Activated naive CD8-positive, alpha-beta T cell (primary cell): ENCODE measurements around the gene NR1D2.

ENCODE experiments used
- H3K27ac Mint-ChIP-seq: one replicate; pipeline ENCODE4 v1.8.0; 2021; ENCODE audit warnings: mixed read lengths
- H3K27me3 Mint-ChIP-seq: one replicate; pipeline ENCODE4 v1.8.0; 2021; ENCODE audit warnings: mixed read lengths
- H3K36me3 Mint-ChIP-seq: one replicate; pipeline ENCODE4 v1.8.0; 2021; ENCODE audit warnings: mixed read lengths
- H3K4me1 Mint-ChIP-seq: one replicate; pipeline ENCODE4 v1.8.0; 2021; ENCODE audit warnings: low read depth, mixed read lengths
- H3K4me3 Mint-ChIP-seq: one replicate; pipeline ENCODE4 v1.8.0; 2021; ENCODE audit warnings: mild to moderate bottlenecking, mixed read lengths
- H3K9me3 Mint-ChIP-seq: one replicate; pipeline ENCODE4 v1.8.0; 2021; ENCODE audit warnings: low read depth, mixed read lengths

The NR1D2 gene

GRCh38 chr3:23968463-23969184 is 23.5 kb downstream of the NR1D2 start:
- Mint-ChIP-seq H3K36me3 (peaks cover 21% of the 10 kb centered on the region), H3K9me3 (no peaks in the 10 kb centered on the region), H3K27me3 (no peaks in the 10 kb centered on the region), H3K4me3 (no peak overlapping the region), H3K4me1 (peaks cover 6% of the 10 kb centered on the region), H3K27ac (no peak overlapping the region)

GRCh38 chr3:23969393-23969792 is 24.3 kb downstream of the NR1D2 start:
- H3K27ac Mint-ChIP-seq = no peak overlapping the region
- H3K36me3 Mint-ChIP-seq = peaks cover 21% of the 10 kb centered on the region
- H3K27me3 Mint-ChIP-seq = no peaks in the 10 kb centered on the region
- H3K4me1 Mint-ChIP-seq = peaks cover 5% of the 10 kb centered on the region
- H3K9me3 Mint-ChIP-seq = no peaks in the 10 kb centered on the region
- H3K4me3 Mint-ChIP-seq = no peak overlapping the region

- Mint-ChIP-seq H3K4me1 (no peaks in the 10 kb centered on the region), H3K36me3 (peaks cover 18% of the 10 kb centered on the region), H3K9me3 (no peaks in the 10 kb centered on the region), H3K27ac (no peak overlapping the region), H3K27me3 (no peaks in the 10 kb centered on the region), H3K4me3 (no peak overlapping the region)
Measured at GRCh38 chr3:23971684-23972083, 26.6 kb downstream of the NR1D2 start.

GRCh38 chr3:23976555-23976954 is 31.5 kb downstream of the NR1D2 start:
- Mint-ChIP-seq H3K4me3 (no peak overlapping the region), H3K9me3 (no peaks in the 10 kb centered on the region), H3K36me3 (peaks cover 11% of the 10 kb centered on the region), H3K27me3 (no peaks in the 10 kb centered on the region), H3K27ac (no peak overlapping the region), H3K4me1 (no peaks in the 10 kb centered on the region)

- peaks cover 9% of the 10 kb centered on the region for H3K36me3 Mint-ChIP-seq
- H3K4me3 Mint-ChIP-seq = no peak overlapping the region
- H3K9me3 Mint-ChIP-seq = no peaks in the 10 kb centered on the region
- H3K27ac Mint-ChIP-seq = no peak overlapping the region
- no peaks in the 10 kb centered on the region for H3K27me3 Mint-ChIP-seq
- no peaks in the 10 kb centered on the region for H3K4me1 Mint-ChIP-seq
Measured at GRCh38 chr3:23979569-23979968, 34.5 kb downstream of the NR1D2 start.

GRCh38 chr3:23981136-23981535 is 36.0 kb downstream of the NR1D2 start:
- peaks cover 6% of the 10 kb centered on the region for H3K36me3 Mint-ChIP-seq
- no peaks in the 10 kb centered on the region for H3K27me3 Mint-ChIP-seq
- no peaks in the 10 kb centered on the region for H3K9me3 Mint-ChIP-seq
- H3K4me1 Mint-ChIP-seq = peaks cover 2% of the 10 kb centered on the region
- no peak overlapping the region for H3K27ac Mint-ChIP-seq
- no peak overlapping the region for H3K4me3 Mint-ChIP-seq

GRCh38 chr3:23981955-23982354 is 36.9 kb downstream of the NR1D2 start:
- Mint-ChIP-seq H3K27ac (no peak overlapping the region), H3K36me3 (peaks cover 4% of the 10 kb centered on the region), H3K4me1 (peaks cover 2% of the 10 kb centered on the region), H3K27me3 (no peaks in the 10 kb centered on the region), H3K9me3 (no peaks in the 10 kb centered on the region), H3K4me3 (no peak overlapping the region)

- Mint-ChIP-seq H3K4me1 (peaks cover 2% of the 10 kb centered on the region), H3K27ac (no peak overlapping the region), H3K27me3 (no peaks in the 10 kb centered on the region), H3K4me3 (no peak overlapping the region), H3K36me3 (peaks cover 3% of the 10 kb centered on the region), H3K9me3 (no peaks in the 10 kb centered on the region)
Measured at GRCh38 chr3:23984934-23985333, 39.8 kb downstream of the NR1D2 start.

GRCh38 chr3:23985747-23986544 is 40.9 kb downstream of the NR1D2 start:
- Mint-ChIP-seq H3K4me1 (peaks cover 2% of the 10 kb centered on the region), H3K4me3 (no peak overlapping the region)

GRCh38 chr3:23987356-23987755 is 42.3 kb downstream of the NR1D2 start:
- H3K27ac Mint-ChIP-seq = no peak overlapping the region
- H3K27me3 Mint-ChIP-seq = no peaks in the 10 kb centered on the region
- H3K9me3 Mint-ChIP-seq = no peaks in the 10 kb centered on the region
- H3K4me1 Mint-ChIP-seq = peaks cover 14% of the 10 kb centered on the region
- peaks cover 3% of the 10 kb centered on the region for H3K36me3 Mint-ChIP-seq
- no peak overlapping the region for H3K4me3 Mint-ChIP-seq

More at GRCh38 chr3:23985747-23986544, 40.9 kb downstream of the NR1D2 start:
- no peaks in the 10 kb centered on the region for H3K9me3 Mint-ChIP-seq
- H3K36me3 Mint-ChIP-seq = peaks cover 3% of the 10 kb centered on the region
- H3K27ac Mint-ChIP-seq = no peak overlapping the region
- no peaks in the 10 kb centered on the region for H3K27me3 Mint-ChIP-seq

GRCh38 chr3:23991306-23991682 is 46.2 kb downstream of the NR1D2 start:
- Mint-ChIP-seq H3K4me3 (no peak overlapping the region), H3K4me1 (peaks cover 13% of the 10 kb centered on the region), H3K27ac (no peak overlapping the region), H3K36me3 (peaks cover 3% of the 10 kb centered on the region), H3K9me3 (no peaks in the 10 kb centered on the region), H3K27me3 (no peaks in the 10 kb centered on the region)

GRCh38 chr3:23991683-23992628 is 46.9 kb downstream of the NR1D2 start:
- Mint-ChIP-seq H3K4me3 (no peak overlapping the region), H3K27me3 (no peaks in the 10 kb centered on the region), H3K4me1 (peaks cover 13% of the 10 kb centered on the region), H3K9me3 (no peaks in the 10 kb centered on the region), H3K36me3 (peaks cover 3% of the 10 kb centered on the region), H3K27ac (no peak overlapping the region)

GRCh38 chr3:23993556-23994243 is 48.6 kb downstream of the NR1D2 start:
- Mint-ChIP-seq H3K9me3 (no peaks in the 10 kb centered on the region), H3K27me3 (no peaks in the 10 kb centered on the region), H3K27ac (no peak overlapping the region), H3K36me3 (no peaks in the 10 kb centered on the region), H3K4me3 (no peak overlapping the region), H3K4me1 (peaks cover 13% of the 10 kb centered on the region)

GRCh38 chr3:23994244-23994569 is 49.1 kb downstream of the NR1D2 start:
- Mint-ChIP-seq H3K9me3 (no peaks in the 10 kb centered on the region), H3K4me1 (peaks cover 16% of the 10 kb centered on the region), H3K27ac (no peak overlapping the region), H3K4me3 (no peak overlapping the region), H3K36me3 (peaks cover 2% of the 10 kb centered on the region), H3K27me3 (peaks cover 3% of the 10 kb centered on the region)
